BE2C (cell line): ENCODE measurements around the gene HMG20B.

Experiments
- DNase-seq: peaks from one replicate; pipeline ENCODE4 v3.0.0-alpha.2; 2020
- H3K27me3 ChIP-seq: fragments of 250-450 bp; sonication (Bioruptor Pico); 2 replicates; pipeline ENCODE4 v1.5.1; 2020; ENCODE audit warnings: mild to moderate bottlenecking
- H3K36me3 ChIP-seq: fragments of 250-450 bp; sonication (Bioruptor Pico); 2 replicates; pipeline ENCODE4 v1.5.1; 2020; ENCODE audit warnings: mild to moderate bottlenecking
- H3K4me1 ChIP-seq: fragments of 250-450 bp; sonication (Bioruptor Pico); 2 replicates; pipeline ENCODE4 v1.5.1; 2020
- H3K4me3 ChIP-seq: 2 replicates; pipeline ENCODE4 v1.5.1; 2011; ENCODE audit warnings: low read depth, low read length
- H3K9me3 ChIP-seq: fragments of 250-450 bp; sonication (Bioruptor Pico); 2 replicates; pipeline ENCODE4 v1.5.1; 2020
- TF ChIP-seq, protein P1 (sequence below): IDR thresholded peaks from 2 replicates; pipeline ENCODE4 v1.5.1; 2012; ENCODE audit warnings: mild to moderate bottlenecking, low read depth, low read length

The HMG20B gene

DNA sequence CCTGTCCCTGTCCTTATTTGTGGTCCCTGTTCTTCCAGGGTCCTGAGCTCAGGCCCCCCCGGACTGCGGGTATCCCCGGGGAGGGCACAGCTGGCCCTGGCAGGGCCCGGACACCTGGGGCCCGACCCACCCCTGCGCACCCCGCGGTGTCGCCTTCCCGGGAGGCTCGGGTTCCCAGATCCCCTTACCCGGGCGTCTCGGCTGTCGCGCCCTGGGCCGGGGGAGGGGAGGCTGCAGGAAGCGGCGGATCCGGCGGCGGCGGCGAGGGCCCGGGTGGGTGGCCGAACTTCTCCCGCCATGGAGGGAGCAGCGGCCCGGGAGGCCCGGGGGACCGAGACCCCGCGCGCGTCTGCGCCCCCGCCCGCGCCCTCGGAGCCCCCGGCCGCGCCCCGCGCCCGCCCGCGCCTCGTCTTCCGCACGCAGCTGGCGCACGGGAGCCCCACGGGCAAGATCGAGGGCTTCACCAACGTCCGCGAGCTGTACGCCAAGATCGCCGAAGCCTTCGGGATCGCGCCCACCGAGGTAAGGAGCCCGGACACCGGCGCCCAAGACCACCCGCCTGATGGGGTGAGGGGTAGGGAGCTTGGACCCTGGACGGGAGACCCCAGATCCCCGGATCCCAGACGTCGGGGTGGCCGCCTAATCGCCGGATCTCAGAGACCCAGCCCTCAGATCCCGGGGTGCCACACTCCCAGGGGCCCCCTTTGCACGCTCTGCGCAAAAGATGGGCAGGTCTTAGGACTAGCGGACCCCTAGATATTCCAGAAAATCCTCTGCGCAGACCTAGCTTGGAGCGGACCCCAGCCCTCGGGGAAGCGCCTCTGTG, 12.8 kb downstream of the HMG20B start, which contains the start of gene GIPC3:
Gene GIPC3 (plus strand): TSS at position 178 of the 826 bp plus-strand sequence. CDS start 120 bp downstream, at position 298.
- Histone ChIP-seq H3K27me3 (peaks cover 46% of the 10 kb centered on the region), H3K4me3 (no peak within 1 kb of the TSS), H3K9me3 (no peaks in the 10 kb centered on the region; the same call in 1 of the 2 replicates), H3K36me3 (no peaks in the 10 kb centered on the region), H3K4me1 (no peaks in the 10 kb centered on the region; the same call in 1 of the 2 replicates)
- TF ChIP-seq, protein P1, sequence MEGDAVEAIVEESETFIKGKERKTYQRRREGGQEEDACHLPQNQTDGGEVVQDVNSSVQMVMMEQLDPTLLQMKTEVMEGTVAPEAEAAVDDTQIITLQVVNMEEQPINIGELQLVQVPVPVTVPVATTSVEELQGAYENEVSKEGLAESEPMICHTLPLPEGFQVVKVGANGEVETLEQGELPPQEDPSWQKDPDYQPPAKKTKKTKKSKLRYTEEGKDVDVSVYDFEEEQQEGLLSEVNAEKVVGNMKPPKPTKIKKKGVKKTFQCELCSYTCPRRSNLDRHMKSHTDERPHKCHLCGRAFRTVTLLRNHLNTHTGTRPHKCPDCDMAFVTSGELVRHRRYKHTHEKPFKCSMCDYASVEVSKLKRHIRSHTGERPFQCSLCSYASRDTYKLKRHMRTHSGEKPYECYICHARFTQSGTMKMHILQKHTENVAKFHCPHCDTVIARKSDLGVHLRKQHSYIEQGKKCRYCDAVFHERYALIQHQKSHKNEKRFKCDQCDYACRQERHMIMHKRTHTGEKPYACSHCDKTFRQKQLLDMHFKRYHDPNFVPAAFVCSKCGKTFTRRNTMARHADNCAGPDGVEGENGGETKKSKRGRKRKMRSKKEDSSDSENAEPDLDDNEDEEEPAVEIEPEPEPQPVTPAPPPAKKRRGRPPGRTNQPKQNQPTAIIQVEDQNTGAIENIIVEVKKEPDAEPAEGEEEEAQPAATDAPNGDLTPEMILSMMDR: no peak
- no peak for DNase-seq

DNA sequence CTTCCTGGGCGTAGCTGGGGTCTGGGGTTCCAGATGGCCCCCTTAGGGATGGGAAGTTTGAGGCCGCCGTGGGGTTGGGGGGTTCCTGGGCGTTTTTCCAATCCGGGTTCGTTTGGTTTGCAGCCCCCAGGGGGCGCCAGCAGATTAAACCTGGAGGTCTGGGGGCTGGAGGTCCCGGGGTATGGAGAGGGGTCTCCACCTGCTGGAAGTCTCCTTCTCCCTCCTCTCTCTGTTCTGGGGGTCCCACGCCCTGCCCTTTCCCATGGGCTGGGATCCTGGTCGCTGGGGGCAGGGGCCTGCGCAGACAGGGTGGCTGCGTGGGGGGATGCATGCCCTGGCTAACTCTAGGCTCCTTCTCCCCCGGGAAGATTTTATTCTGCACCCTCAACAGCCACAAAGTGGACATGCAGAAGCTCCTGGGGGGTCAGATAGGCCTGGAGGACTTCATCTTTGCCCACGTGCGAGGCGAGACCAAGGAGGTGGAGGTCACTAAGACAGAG, 13.4 kb downstream of the HMG20B start:
- peaks cover 46% of the 10 kb centered on the region for H3K27me3 ChIP-seq
- no peaks in the 10 kb centered on the region for H3K4me1 ChIP-seq
- H3K9me3 ChIP-seq: no peaks in the 10 kb centered on the region; the same call in 1 of the 2 replicates
- peak; percentile 55 for DNase-seq
- TF ChIP-seq, protein P1: peak; percentile 65
- H3K36me3 ChIP-seq: no peaks in the 10 kb centered on the region
- H3K4me3 ChIP-seq: no peak overlapping the region

DNA sequence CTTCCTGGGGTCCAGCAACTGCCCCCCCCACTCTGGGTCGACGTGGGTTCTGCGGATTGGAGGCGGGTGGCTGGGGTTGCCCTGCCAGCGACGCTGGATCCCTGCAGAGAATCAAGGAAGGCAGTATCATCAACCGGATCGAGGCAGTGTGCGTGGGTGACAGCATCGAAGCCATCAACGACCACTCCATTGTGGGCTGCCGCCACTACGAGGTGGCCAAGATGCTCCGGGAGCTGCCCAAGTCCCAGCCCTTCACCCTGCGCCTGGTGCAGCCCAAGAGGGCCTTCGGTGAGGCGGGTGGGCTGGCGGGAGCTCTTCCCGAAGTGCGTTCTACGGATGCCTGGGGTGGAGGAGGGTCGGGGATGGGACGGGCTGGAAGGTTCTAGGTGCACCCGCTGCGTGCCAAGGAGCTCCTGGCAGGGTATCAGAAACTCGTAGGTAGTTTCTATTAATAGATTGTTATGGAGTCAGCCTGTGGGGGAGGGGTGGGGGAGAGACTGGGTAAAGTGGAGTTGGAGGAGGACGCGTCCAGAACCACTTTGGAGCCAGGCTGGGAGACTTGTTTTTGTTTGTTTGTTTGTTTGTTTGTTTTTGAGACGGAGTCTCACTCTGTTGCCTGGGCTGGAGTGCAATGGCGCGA, 14.1 kb downstream of the HMG20B start:
- H3K36me3 ChIP-seq: no peaks in the 10 kb centered on the region
- peaks cover 46% of the 10 kb centered on the region for H3K27me3 ChIP-seq
- H3K4me1 ChIP-seq: no peaks in the 10 kb centered on the region
- no peaks in the 10 kb centered on the region; the same call in 1 of the 2 replicates for H3K9me3 ChIP-seq
- H3K4me3 ChIP-seq: no peak overlapping the region
- TF ChIP-seq, protein P1: no peak
- no peak for DNase-seq

DNA sequence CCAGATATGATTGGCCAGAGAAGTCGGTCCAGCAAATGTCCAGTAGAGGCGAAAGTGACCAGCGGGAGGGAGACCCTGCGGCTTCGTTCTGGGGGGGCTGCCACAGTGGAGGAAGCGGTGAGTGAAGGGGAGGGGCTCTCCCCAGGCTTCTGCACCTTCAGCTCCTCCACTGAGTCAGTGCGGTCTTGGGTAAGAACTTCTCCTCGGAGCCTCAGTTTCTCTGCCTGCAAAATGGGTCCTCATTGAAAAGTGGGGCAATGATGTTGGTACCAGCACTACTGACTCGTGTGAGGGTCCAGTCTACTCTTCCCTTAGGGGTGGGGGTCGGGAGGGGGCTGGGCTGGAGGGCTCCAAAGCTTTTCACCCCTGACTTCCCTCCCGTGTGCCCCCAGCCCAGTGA, 16.7 kb downstream of the HMG20B start:
- H3K9me3 ChIP-seq: no peaks in the 10 kb centered on the region; the same call in 1 of the 2 replicates
- TF ChIP-seq, protein P1: no peak
- no peak overlapping the region for H3K4me3 ChIP-seq
- no peaks in the 10 kb centered on the region for H3K36me3 ChIP-seq
- H3K4me1 ChIP-seq: no peaks in the 10 kb centered on the region
- DNase-seq: no peak
- H3K27me3 ChIP-seq: peaks cover 47% of the 10 kb centered on the region

DNA sequence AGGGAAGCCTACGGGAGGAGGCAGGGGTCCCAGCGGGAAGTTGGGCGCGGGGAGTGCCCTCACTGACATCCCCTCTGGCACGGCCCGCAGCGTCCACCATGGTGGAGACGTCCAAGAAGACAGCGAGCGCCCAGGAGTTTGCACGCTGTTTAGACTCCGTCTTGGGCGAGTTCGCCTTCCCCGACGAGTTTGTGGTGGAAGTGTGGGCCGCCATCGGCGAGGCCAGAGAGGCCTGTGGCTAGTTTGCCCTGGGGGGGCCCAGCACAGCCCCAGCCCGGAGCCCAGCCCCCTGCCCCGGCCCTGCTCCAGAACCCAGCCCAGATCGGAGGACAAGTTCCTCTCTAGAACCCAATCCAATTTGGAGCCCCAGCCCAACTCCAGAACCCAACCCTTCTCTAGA, 17.2 kb downstream of the HMG20B start:
- Histone ChIP-seq H3K36me3 (no peaks in the 10 kb centered on the region), H3K4me3 (no peak overlapping the region), H3K27me3 (peaks cover 50% of the 10 kb centered on the region), H3K4me1 (no peaks in the 10 kb centered on the region), H3K9me3 (no peaks in the 10 kb centered on the region; the same call in 1 of the 2 replicates)
- TF ChIP-seq, protein P1: no peak
- DNase-seq: no peak
